HG03565 (cell line): ENCODE results near the gene SLX9.
"Not testable (repeated sequence)": the region's sequence is repeated elsewhere in the genome, so short reads cannot be mapped to it uniquely, and the experiment has no call there.

ENCODE experiments used
- ATAC-seq: cut with Tn5 transposase; IDR thresholded peaks from one replicate; pipeline ENCODE4 v1.9.1; 2021; ENCODE audit warnings: mild to moderate bottlenecking, moderate library complexity; ENCODE audit not compliant: unreplicated experiment

The SLX9 gene

GRCh38 chr21:44973598-44973997 lies 33.8 kb downstream of the SLX9 start:
- ATAC-seq = no peak

- no peak for ATAC-seq
Measured at GRCh38 chr21:44974676-44975075, 34.8 kb downstream of the SLX9 start.

DNA sequence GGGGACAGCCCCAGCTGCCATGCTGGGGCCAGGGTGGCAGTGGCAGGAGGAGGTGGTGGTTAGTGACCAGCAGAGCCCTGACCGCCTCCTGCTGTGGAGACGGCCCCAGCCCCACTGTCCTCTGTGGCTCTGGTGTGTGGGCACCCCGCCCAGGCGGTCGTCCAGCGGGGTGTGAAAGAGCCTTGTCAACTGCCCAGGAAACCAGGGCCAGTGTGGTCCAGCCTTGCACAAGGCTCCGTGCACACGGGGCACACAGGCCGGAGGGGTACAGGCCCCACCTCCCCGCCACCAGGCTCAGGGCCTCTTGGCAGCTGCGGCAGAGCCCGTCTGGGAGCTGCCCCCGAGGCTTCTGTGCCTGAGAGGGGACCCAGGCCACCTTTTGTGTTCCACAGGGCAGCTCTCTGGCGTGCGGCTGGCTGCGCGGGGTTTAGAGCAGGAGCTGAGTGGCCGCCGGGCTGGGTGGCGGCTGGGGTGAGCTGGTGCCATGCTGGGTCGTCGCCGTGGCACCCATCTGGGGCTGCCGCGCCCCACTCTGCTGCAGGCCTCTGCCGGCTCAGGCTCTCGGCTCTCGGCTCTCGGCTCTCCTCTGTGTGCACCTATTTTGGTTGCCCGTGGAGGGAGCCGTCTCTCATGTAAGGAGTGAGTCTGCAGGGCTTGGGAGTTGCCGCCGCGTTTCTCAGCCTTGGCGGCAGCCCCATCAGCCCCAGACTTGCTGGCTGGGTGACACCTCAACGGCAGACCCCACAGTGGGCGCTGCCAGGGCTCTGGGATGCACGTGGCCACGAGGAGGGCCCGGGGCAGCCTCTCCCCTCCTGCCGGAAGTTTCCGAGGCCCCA lies 36.1 kb downstream of the SLX9 start:
- no peak for ATAC-seq

GRCh38 chr21:44976556-44977393 lies 36.9 kb downstream of the SLX9 start:
- ATAC-seq = not testable (repeated sequence)

GRCh38 chr21:44977616-44978340 lies 37.9 kb downstream of the SLX9 start:
- ATAC-seq = no peak

- ATAC-seq = no peak
Measured at GRCh38 chr21:44979687-44980561, 40.1 kb downstream of the SLX9 start.

- no peak for ATAC-seq
Measured at GRCh38 chr21:44980562-44981489, 41.0 kb downstream of the SLX9 start.

DNA sequence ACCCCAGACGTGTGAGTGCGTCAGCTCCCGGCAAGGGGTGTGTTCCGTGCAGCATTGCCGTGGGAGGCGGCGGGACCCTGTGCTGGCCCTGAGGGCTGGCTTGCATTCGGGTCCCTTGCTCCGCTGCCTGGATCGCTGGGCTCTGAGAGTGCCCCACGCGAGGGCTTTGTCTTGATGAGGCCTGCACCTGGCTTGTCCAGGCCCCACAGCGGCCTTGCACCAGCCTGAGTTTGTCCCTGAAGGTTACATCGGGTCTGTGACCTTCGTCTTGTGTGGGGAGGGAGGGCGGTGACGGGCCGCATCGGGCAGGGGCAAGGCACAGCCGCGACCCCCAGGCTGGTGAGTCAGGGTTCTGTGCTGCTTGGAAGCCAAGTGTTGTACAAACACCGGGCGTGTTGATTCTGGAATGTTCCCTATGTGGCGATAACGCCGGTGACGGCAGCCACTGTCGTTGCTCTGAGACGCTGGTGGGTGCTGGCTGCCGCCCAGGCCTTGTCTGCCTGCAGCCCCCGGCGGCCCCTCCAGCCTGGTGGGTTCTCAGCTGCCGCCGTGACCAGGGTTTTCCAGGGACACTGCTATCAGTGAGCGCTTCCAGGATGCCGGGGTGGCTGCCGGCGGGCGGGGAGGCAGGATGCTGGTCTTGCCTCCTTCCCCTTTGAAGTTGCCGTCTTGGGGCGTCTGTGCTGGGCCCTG lies 42.9 kb downstream of the SLX9 start:
- ATAC-seq = no peak

DNA sequence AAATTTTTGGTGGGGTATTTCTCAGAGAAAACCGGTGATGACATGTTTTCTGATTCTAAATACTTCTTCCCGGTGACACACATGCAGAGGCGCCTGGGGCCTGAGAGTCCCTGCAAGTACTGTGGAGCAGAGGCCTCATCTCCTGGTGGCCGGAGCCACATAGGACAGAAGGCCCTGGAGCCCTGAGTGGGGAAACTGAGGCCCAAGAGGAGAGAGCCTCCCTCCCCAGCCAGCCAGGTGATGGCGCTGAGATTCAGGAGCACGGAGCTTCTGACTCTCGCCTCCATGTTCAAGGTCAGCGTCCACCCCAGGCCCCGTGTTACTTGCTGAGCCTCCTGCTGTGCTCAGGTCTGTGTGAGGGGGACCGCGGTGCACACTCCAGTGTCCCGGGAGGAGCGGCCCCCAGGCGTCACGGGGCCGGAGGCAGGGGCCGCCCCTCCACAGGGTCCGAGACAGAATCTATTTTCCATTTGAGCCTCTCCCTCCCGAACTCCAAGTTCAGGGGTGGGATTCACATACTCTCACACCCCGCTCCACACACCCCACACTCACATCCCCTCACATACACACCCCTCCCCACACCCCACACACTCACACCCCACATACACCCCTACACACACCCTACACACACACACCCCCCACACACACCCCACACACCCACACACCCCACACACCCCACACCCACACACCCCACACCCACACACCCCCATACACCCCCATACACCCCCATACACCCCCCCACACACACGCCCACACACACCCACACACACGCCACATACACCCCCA lies 43.8 kb downstream of the SLX9 start:
- no peak for ATAC-seq

DNA sequence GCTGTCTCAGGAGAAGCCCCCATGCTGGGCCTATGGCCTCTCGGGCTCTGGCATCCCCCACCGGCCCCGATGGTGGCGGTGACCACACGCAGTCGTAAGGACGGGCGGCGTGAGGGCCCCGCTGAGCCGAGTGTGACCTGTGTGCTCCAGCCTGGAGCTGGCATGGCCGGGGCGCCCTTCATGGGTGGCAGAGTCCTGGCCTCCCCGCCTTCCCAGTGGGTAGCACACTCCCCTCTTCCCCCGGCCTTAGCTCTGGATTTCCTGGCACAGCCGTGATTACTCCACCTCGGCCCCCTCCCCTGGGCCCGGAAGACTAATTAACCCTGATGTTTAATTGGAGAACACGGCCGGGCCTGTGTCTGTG lies 44.6 kb downstream of the SLX9 start:
- ATAC-seq = no peak

GRCh38 chr21:44984792-44985440 lies 45.1 kb downstream of the SLX9 start:
- no peak for ATAC-seq

- ATAC-seq = no peak
Measured at GRCh38 chr21:44985441-44986401, 45.9 kb downstream of the SLX9 start.

DNA sequence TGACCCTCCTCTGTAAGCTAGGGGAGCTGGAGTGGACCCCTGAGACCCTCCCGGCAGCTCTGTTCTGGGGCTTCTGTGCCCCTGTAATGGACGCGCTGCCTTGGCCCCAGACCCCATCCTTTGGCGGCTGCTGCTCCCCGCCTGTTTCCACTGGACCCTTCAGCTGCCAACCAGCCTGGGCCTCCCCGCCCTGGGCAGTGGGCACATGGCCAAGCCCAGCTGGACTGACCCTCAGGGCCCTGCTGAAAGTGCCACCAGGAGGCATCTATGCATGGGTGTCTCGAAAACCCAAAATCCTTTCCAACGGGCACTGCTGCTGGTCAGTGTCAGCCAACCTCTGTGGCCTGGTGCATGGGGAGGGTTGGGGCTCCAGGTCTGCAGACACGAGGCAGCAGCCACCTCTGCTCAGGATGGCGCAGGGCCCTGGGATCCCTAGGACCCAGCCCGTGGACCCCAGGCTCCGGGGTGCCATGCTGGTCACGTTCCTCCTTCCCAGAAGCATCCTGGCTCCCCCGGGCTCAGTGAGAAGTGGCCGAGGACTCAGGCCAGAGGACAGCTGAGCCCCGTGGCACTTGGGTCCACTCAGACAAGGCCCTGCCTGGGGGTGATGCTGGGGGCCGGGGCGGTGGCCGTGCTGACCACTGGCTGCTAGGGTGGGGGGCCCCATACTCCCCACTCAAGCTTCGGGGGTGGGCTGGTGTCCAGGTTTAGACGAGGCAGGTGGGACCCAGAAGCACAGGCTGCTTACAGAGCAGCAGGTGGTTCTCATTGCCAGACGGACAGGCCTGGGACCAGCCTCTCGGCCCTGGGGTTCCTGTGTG lies 46.9 kb downstream of the SLX9 start:
- no peak for ATAC-seq

DNA sequence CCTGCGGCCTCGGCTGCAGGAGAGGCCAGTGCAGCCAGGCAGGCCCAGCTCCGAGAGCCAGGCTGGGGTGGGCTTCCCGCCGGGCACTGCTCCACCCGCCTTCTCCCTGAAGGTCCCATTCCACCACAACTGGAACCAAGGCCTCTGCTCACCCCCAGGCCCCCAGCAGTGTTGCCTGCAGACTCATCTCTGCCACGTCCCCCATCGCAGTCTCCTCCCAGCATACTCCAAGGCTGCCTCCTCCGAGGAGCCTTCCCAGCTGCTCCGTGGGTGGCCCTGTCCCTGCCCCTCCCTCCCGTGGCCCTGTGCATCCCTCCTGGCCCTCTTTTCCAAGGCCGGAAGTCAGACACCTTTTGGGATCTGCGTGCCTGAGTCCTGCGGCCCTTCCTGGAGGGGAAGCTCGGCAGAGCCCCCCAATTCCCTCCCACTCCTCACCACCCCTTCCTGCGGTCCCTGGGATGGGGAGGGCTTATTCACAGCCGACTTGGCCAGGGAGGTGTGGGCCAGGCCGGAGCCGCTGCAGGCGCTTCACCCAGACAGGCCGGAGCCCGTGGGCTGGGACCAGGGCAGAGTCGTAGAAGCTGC lies 47.6 kb downstream of the SLX9 start:
- ATAC-seq = no peak
